Astrocyte (in vitro differentiated cells and primary cell): ENCODE measurements around the gene ZNF485.

Experiments
- EZH2 ChIP-seq: IDR thresholded peaks from 2 replicates; pipeline ENCODE4 v1.6.1; 2012; ENCODE audit warnings: mild to moderate bottlenecking, low read length, inconsistent platforms; ENCODE audit not compliant: insufficient read depth
- TF ChIP-seq, protein P1 (sequence below): IDR thresholded peaks from 2 replicates; pipeline ENCODE4 v1.5.1; 2011; ENCODE audit warnings: low read depth, mild to moderate bottlenecking, inconsistent platforms, low read length, moderate library complexity; ENCODE audit not compliant: insufficient read depth

DNA sequence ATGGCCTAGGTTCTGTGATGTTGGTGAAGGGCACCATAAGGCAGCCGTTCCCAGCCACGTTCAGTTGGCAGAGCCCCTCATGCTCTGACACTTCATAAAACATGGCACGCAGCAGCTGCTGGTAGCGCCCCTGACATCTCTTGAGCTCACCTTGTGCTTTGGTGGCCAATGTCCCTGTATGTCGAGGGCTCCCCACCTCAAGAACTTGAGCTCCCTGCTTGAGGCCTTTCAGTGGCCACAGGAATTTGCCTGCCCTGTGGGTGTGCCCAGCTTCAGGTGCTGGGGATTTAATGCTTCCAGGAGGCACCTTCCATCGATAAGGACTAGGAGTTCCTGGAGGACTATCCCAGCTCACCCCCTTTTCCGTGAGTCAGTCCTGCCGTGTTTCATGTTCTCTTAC is 52.0 kb downstream of the ZNF485 start:
- TF ChIP-seq, protein P1, sequence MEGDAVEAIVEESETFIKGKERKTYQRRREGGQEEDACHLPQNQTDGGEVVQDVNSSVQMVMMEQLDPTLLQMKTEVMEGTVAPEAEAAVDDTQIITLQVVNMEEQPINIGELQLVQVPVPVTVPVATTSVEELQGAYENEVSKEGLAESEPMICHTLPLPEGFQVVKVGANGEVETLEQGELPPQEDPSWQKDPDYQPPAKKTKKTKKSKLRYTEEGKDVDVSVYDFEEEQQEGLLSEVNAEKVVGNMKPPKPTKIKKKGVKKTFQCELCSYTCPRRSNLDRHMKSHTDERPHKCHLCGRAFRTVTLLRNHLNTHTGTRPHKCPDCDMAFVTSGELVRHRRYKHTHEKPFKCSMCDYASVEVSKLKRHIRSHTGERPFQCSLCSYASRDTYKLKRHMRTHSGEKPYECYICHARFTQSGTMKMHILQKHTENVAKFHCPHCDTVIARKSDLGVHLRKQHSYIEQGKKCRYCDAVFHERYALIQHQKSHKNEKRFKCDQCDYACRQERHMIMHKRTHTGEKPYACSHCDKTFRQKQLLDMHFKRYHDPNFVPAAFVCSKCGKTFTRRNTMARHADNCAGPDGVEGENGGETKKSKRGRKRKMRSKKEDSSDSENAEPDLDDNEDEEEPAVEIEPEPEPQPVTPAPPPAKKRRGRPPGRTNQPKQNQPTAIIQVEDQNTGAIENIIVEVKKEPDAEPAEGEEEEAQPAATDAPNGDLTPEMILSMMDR, result no peak
- TF ChIP-seq EZH2, result no peak
